HepG2 (cell line): ENCODE results near the gene RBM27. TPM values are rescaled to one million over a fixed set of nuclear protein-coding genes. Genes with fewer than 3 reads are reported as not detected.

Experiments used
- AGO1 ChIP-seq: fragments of 200-400 bp; formaldehyde crosslinking; IDR thresholded peaks from 2 replicates; pipeline ENCODE4 v1.6.1; 2017; ENCODE audit warnings: mild to moderate bottlenecking, low read depth, low read length, moderate library complexity; ENCODE audit not compliant: poor library complexity, severe bottlenecking
- ARHGAP35 ChIP-seq: sonication (generic); formaldehyde crosslinking; IDR thresholded peaks from 2 replicates; pipeline ENCODE4 v1.9.0; 2022; ENCODE audit warnings: mild to moderate bottlenecking, inconsistent platforms, moderate library complexity, missing genetic modification reagents, borderline replicate concordance
- GFI1 ChIP-seq: sonication (generic); formaldehyde crosslinking; IDR thresholded peaks from 2 replicates; pipeline ENCODE4 v1.5.0; 2020; ENCODE audit warnings: missing genetic modification reagents, mild to moderate bottlenecking, borderline replicate concordance
- KMT2A ChIP-seq: sonication (generic); formaldehyde crosslinking; IDR thresholded peaks from 2 replicates; pipeline ENCODE4 v1.4.0; 2020; ENCODE audit warnings: missing genetic modification reagents
- MIER3 ChIP-seq: IDR thresholded peaks from 2 replicates; pipeline ENCODE4 v1.6.1; 2016; ENCODE audit warnings: missing compliant biosample characterization, borderline replicate concordance
- NFYB ChIP-seq: sonication (generic); formaldehyde crosslinking; IDR thresholded peaks from 2 replicates; pipeline ENCODE4 v1.4.0; 2020; ENCODE audit warnings: missing genetic modification reagents
- NR2C2 ChIP-seq: sonication (generic); formaldehyde crosslinking; IDR thresholded peaks from 2 replicates; pipeline ENCODE4 v1.4.0; 2020; ENCODE audit warnings: missing genetic modification reagents, mild to moderate bottlenecking, moderate library complexity, borderline replicate concordance
- PHB2 ChIP-seq: fragments of 450-650 bp; IDR thresholded peaks from 2 replicates; pipeline ENCODE4 v1.6.1; 2018; ENCODE audit not compliant: partially characterized antibody
- PLRG1 ChIP-seq: fragments of 450-650 bp; conservative IDR thresholded peaks from 2 replicates; pipeline ENCODE4 v1.6.1; 2016
- POLR2AphosphoS5 ChIP-seq: IDR thresholded peaks from 2 replicates; pipeline ENCODE4 v1.6.1; 2012; ENCODE audit warnings: low read depth, low read length
- RFXAP ChIP-seq: sonication (generic); formaldehyde crosslinking; IDR thresholded peaks from 2 replicates; pipeline ENCODE4 v1.4.0; 2020; ENCODE audit warnings: missing genetic modification reagents, borderline replicate concordance
- SALL2 ChIP-seq: sonication (generic); formaldehyde crosslinking; IDR thresholded peaks from 2 replicates; pipeline ENCODE4 v1.8.1; 2023; ENCODE audit warnings: mild to moderate bottlenecking, missing genetic modification reagents, inconsistent platforms
- SMAD9 ChIP-seq: sonication (generic); formaldehyde crosslinking; IDR thresholded peaks from 2 replicates; pipeline ENCODE4 v1.5.1; 2020; ENCODE audit warnings: mild to moderate bottlenecking, missing genetic modification reagents
- ZNF20 ChIP-seq: sonication (generic); formaldehyde crosslinking; IDR thresholded peaks from 2 replicates; pipeline ENCODE4 v1.4.0; 2020; ENCODE audit warnings: mild to moderate bottlenecking, moderate library complexity, missing genetic modification reagents
- ZNF335 ChIP-seq: sonication (generic); formaldehyde crosslinking; IDR thresholded peaks from 2 replicates; pipeline ENCODE4 v1.4.0; 2020; ENCODE audit warnings: missing genetic modification reagents
- ZNF496 ChIP-seq: sonication (generic); formaldehyde crosslinking; IDR thresholded peaks from 2 replicates; pipeline ENCODE4 v1.8.1; 2023; ENCODE audit warnings: mild to moderate bottlenecking, moderate library complexity, missing genetic modification reagents; ENCODE audit not compliant: insufficient replicate concordance
- ZNF747 ChIP-seq: sonication (generic); formaldehyde crosslinking; IDR thresholded peaks from 2 replicates; pipeline ENCODE4 v1.8.1; 2023; ENCODE audit warnings: missing genetic modification reagents, mild to moderate bottlenecking, borderline replicate concordance
- polyA plus RNA-seq, 8 experiments: library from polyadenylated mRNA; depleted of rRNA in 3 of 8; stranded (reverse) in 7 of 8; unstranded in 1 of 8; fragments of >200 nt; fragmentation: Illumina TruSeq in 4 of 8; extraction: Trizol in 4 of 8; gene quantifications; 2 replicates each; pipeline versions ENCODE4 v1.2.1 to v1.2.3, GENCODE V29; 2011 to 2016; ENCODE audit warnings: low read depth in 4 of 8, missing spikeins in 1 of 8, mixed read lengths in 1 of 8; ENCODE audit not compliant: insufficient read depth in 1 of 8
- total RNA-seq, 5 experiments: library from RNA; depleted of rRNA; stranded (reverse); fragments of >200 nt; fragmentation: Illumina TruSeq; extraction: Trizol; gene quantifications; 2 replicates each; pipeline ENCODE4 v1.2.3, GENCODE V29; 2016; ENCODE audit warnings: low read depth in 1 of 5
- TF ChIP-seq, protein P1 (sequence below): sonication (generic); formaldehyde crosslinking; IDR thresholded peaks from 2 replicates; pipeline ENCODE4 v1.8.1; 2023; ENCODE audit warnings: mild to moderate bottlenecking, moderate library complexity, missing genetic modification reagents
- TF ChIP-seq, protein P2 (sequence below): sonication (generic); formaldehyde crosslinking; IDR thresholded peaks from 2 replicates; pipeline ENCODE4 v1.5.1; 2020; ENCODE audit warnings: mild to moderate bottlenecking, missing genetic modification reagents, borderline replicate concordance
- TF ChIP-seq, protein P3 (sequence below): sonication (generic); formaldehyde crosslinking; IDR thresholded peaks from 2 replicates; pipeline ENCODE4 v1.9.0; 2021; ENCODE audit warnings: missing genetic modification reagents, mild to moderate bottlenecking, borderline replicate concordance
- TF ChIP-seq, protein P4 (sequence below): IDR thresholded peaks from 2 replicates; pipeline ENCODE4 v1.6.1; 2016; ENCODE audit warnings: low read depth, borderline replicate concordance
- TF ChIP-seq, protein P5 (sequence below): sonication (generic); formaldehyde crosslinking; conservative IDR thresholded peaks from 2 replicates; pipeline ENCODE4 v1.8.1; 2023; ENCODE audit warnings: missing genetic modification reagents

The RBM27 gene
- total and polyA plus RNA-seq, 2 of the 13 experiments (the other 11 are each of a cell fraction or from before 2014, with no cell fraction given) = 12.9 to 23.4 TPM

DNA sequence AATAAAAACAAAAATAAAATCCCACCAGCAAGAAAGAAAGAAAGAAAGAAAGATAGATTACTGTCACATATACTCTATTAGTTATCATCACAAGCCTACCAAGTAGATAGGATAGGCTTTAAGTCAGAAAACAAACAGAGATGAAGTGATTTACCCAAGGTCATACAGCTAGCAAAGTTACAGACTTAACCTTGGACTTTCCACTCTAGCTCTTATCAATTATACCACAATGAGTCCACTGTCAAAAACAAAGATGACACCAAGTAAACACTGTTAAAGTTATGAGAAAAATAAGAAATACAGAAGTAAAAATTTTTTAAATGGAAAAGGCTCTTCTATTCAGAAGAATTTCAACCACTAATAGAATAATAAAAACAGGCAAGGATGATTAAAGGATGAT, 34.3 kb upstream of the RBM27 start (continued):
- TF ChIP-seq KMT2A (CRISPR knock-in tag) (no peak), MIER3 (CRISPR knock-in tag) (no peak), RFXAP (CRISPR knock-in tag) (no peak), PLRG1 (no peak), NR2C2 (CRISPR knock-in tag) (no peak), ARHGAP35 (CRISPR knock-in tag) (no peak), SALL2 (CRISPR knock-in tag) (no peak), SMAD9 (CRISPR knock-in tag) (no peak), POLR2AphosphoS5 (no peak), ZNF496 (CRISPR knock-in tag) (no peak), ZNF20 (CRISPR knock-in tag) (no peak), NFYB (CRISPR knock-in tag) (no peak), AGO1 (no peak), ZNF335 (CRISPR knock-in tag) (no peak), PHB2 (no peak), ZNF747 (no peak), GFI1 (peak; percentile 57)
- TF ChIP-seq, protein P1, sequence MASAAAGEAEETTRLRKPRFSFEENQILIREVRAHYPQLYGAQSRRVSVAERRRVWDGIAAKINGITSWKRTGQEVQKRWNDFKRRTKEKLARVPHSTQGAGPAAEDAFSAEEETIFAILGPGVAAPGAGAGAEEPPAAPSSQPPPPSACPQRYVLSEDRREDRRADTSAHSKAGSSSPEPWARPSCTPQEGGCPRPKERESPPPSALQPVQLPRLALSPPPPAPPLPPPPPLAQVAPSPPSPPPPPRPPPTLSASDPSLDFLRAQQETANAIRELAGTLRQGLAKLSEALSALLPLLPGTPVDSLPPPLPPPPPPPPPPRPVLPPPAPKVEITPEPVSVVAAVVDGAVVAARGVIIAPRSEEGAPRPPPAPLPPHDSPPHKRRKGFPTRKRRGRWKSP (CRISPR knock-in tag) = no peak
- TF ChIP-seq, protein P2, sequence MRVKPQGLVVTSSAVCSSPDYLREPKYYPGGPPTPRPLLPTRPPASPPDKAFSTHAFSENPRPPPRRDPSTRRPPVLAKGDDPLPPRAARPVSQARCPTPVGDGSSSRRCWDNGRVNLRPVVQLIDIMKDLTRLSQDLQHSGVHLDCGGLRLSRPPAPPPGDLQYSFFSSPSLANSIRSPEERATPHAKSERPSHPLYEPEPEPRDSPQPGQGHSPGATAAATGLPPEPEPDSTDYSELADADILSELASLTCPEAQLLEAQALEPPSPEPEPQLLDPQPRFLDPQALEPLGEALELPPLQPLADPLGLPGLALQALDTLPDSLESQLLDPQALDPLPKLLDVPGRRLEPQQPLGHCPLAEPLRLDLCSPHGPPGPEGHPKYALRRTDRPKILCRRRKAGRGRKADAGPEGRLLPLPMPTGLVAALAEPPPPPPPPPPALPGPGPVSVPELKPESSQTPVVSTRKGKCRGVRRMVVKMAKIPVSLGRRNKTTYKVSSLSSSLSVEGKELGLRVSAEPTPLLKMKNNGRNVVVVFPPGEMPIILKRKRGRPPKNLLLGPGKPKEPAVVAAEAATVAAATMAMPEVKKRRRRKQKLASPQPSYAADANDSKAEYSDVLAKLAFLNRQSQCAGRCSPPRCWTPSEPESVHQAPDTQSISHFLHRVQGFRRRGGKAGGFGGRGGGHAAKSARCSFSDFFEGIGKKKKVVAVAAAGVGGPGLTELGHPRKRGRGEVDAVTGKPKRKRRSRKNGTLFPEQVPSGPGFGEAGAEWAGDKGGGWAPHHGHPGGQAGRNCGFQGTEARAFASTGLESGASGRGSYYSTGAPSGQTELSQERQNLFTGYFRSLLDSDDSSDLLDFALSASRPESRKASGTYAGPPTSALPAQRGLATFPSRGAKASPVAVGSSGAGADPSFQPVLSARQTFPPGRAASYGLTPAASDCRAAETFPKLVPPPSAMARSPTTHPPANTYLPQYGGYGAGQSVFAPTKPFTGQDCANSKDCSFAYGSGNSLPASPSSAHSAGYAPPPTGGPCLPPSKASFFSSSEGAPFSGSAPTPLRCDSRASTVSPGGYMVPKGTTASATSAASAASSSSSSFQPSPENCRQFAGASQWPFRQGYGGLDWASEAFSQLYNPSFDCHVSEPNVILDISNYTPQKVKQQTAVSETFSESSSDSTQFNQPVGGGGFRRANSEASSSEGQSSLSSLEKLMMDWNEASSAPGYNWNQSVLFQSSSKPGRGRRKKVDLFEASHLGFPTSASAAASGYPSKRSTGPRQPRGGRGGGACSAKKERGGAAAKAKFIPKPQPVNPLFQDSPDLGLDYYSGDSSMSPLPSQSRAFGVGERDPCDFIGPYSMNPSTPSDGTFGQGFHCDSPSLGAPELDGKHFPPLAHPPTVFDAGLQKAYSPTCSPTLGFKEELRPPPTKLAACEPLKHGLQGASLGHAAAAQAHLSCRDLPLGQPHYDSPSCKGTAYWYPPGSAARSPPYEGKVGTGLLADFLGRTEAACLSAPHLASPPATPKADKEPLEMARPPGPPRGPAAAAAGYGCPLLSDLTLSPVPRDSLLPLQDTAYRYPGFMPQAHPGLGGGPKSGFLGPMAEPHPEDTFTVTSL (CRISPR knock-in tag) = peak; percentile 63; the same call in 1 of the 2 replicates
- TF ChIP-seq, protein P3, sequence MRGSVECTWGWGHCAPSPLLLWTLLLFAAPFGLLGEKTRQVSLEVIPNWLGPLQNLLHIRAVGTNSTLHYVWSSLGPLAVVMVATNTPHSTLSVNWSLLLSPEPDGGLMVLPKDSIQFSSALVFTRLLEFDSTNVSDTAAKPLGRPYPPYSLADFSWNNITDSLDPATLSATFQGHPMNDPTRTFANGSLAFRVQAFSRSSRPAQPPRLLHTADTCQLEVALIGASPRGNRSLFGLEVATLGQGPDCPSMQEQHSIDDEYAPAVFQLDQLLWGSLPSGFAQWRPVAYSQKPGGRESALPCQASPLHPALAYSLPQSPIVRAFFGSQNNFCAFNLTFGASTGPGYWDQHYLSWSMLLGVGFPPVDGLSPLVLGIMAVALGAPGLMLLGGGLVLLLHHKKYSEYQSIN (CRISPR knock-in tag) = no peak
- TF ChIP-seq, protein P4, sequence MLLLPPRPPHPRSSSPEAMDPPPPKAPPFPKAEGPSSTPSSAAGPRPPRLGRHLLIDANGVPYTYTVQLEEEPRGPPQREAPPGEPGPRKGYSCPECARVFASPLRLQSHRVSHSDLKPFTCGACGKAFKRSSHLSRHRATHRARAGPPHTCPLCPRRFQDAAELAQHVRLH (CRISPR knock-in tag) = no peak
- TF ChIP-seq, protein P5, sequence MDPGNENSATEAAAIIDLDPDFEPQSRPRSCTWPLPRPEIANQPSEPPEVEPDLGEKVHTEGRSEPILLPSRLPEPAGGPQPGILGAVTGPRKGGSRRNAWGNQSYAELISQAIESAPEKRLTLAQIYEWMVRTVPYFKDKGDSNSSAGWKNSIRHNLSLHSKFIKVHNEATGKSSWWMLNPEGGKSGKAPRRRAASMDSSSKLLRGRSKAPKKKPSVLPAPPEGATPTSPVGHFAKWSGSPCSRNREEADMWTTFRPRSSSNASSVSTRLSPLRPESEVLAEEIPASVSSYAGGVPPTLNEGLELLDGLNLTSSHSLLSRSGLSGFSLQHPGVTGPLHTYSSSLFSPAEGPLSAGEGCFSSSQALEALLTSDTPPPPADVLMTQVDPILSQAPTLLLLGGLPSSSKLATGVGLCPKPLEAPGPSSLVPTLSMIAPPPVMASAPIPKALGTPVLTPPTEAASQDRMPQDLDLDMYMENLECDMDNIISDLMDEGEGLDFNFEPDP (CRISPR knock-in tag) = no peak
